Loucy (cell line): Measurements from ENCODE around the gene EFCAB5.

Experiments
- H2AFZ ChIP-seq: fragments of 200-600 bp; sonication (generic); 2 replicates; pipeline ENCODE4 v1.6.0; 2016; ENCODE audit warnings: antibody characterized with exemption, mild to moderate bottlenecking, low read length, moderate library complexity
- H3F3A ChIP-seq: fragments of 200-600 bp; 2 replicates; pipeline ENCODE4 v1.6.0; 2016; ENCODE audit warnings: antibody characterized with exemption, low read depth, mild to moderate bottlenecking
- H3K27me3 ChIP-seq: fragments of 200-600 bp; sonication (generic); 2 replicates; pipeline ENCODE4 v1.6.1; 2014; ENCODE audit warnings: low read length, mild to moderate bottlenecking; ENCODE audit not compliant: insufficient read depth, poor library complexity, severe bottlenecking
- H3K36me3 ChIP-seq: fragments of 200-600 bp; sonication (generic); 2 replicates; pipeline ENCODE4 v1.6.1; 2016; ENCODE audit warnings: low read length; ENCODE audit not compliant: insufficient read depth
- H3K4me1 ChIP-seq: fragments of 200-600 bp; sonication (generic); 2 replicates; pipeline ENCODE4 v1.5.1; 2014; ENCODE audit warnings: low read length, mild to moderate bottlenecking; ENCODE audit not compliant: insufficient read depth, poor library complexity, severe bottlenecking
- H3K4me2 ChIP-seq: fragments of 200-600 bp; sonication (generic); 2 replicates; pipeline ENCODE4 v1.6.0; 2014; ENCODE audit warnings: antibody characterized with exemption, low read length, low read depth, mild to moderate bottlenecking; ENCODE audit not compliant: poor library complexity, severe bottlenecking
- H3K4me3 ChIP-seq: fragments of 200-600 bp; sonication (generic); 2 replicates; pipeline ENCODE4 v1.5.1; 2014; ENCODE audit warnings: low read length, mild to moderate bottlenecking, mixed read lengths; ENCODE audit not compliant: poor library complexity, severe bottlenecking
- H3K79me2 ChIP-seq: fragments of 200-600 bp; sonication (generic); 2 replicates; pipeline ENCODE4 v1.6.1; 2014; ENCODE audit warnings: low read length; ENCODE audit not compliant: insufficient read depth
- H3K9ac ChIP-seq: fragments of 200-600 bp; sonication (generic); 2 replicates; pipeline ENCODE4 v1.6.0; 2014; ENCODE audit warnings: mild to moderate bottlenecking, low read depth, low read length, moderate library complexity; ENCODE audit not compliant: poor library complexity, severe bottlenecking
- H3K9me2 ChIP-seq: fragments of 200-600 bp; sonication (generic); replicated peaks from 2 replicates; pipeline ENCODE4 v1.6.1; 2016; ENCODE audit warnings: low read depth, low read length, mixed read lengths
- H3K9me3 ChIP-seq: fragments of 200-600 bp; sonication (generic); 2 replicates; pipeline ENCODE4 v1.6.1; 2014; ENCODE audit warnings: mild to moderate bottlenecking, antibody characterized with exemption, low read length, low read depth; ENCODE audit not compliant: insufficient read depth
- H4K20me1 ChIP-seq: fragments of 200-600 bp; sonication (generic); 2 replicates; pipeline ENCODE4 v1.6.0; 2014; ENCODE audit warnings: antibody characterized with exemption, low read length, mild to moderate bottlenecking; ENCODE audit not compliant: insufficient read depth, poor library complexity, severe bottlenecking
- CTCF ChIP-seq: fragments of 200-600 bp; sonication (generic); conservative IDR thresholded peaks from 2 replicates; pipeline ENCODE4 v1.5.1; 2014; ENCODE audit warnings: mild to moderate bottlenecking, antibody characterized with exemption, low read length
- EZH2phosphoT487 ChIP-seq: fragments of 200-600 bp; IDR thresholded peaks from 2 replicates; pipeline ENCODE4 v1.6.1; 2018; ENCODE audit warnings: antibody characterized with exemption, mild to moderate bottlenecking, moderate library complexity, borderline replicate concordance

EFCAB5 gene

GRCh38 chr17:29936724-29937123 lies 4.7 kb upstream of the EFCAB5 start:
- no peak overlapping the region for H3K4me3 ChIP-seq
- H4K20me1 ChIP-seq: no peaks in the 10 kb centered on the region
- no peaks in the 10 kb centered on the region for H3K36me3 ChIP-seq
- peaks cover 3% of the 10 kb centered on the region for H3K4me1 ChIP-seq
- TF ChIP-seq CTCF (no peak), EZH2phosphoT487 (no peak)
- no peaks in the 10 kb centered on the region for H3K9me2 ChIP-seq
- H3K79me2 ChIP-seq: no peaks in the 10 kb centered on the region
- no peaks in the 10 kb centered on the region for H3F3A ChIP-seq
- no peaks in the 10 kb centered on the region for H3K9me3 ChIP-seq
- H3K27me3 ChIP-seq: no peaks in the 10 kb centered on the region
- no peak overlapping the region for H3K9ac ChIP-seq
- no peak overlapping the region for H3K4me2 ChIP-seq
- H2AFZ ChIP-seq: no peak overlapping the region

- no peak overlapping the region for H3K4me3 ChIP-seq
- no peaks in the 10 kb centered on the region for H3K79me2 ChIP-seq
- H3K9me3 ChIP-seq: no peaks in the 10 kb centered on the region
- no peaks in the 10 kb centered on the region for H3K36me3 ChIP-seq
- H3K27me3 ChIP-seq: no peaks in the 10 kb centered on the region
- no peaks in the 10 kb centered on the region for H3F3A ChIP-seq
- H4K20me1 ChIP-seq: no peaks in the 10 kb centered on the region
- peaks cover 5% of the 10 kb centered on the region for H3K4me1 ChIP-seq
- TF ChIP-seq EZH2phosphoT487: no peak
- no peak for TF ChIP-seq CTCF
- no peak overlapping the region for H3K9ac ChIP-seq
- no peak overlapping the region for H3K4me2 ChIP-seq
- H2AFZ ChIP-seq: no peak overlapping the region
- H3K9me2 ChIP-seq: no peaks in the 10 kb centered on the region
These were observed 3.8 kb downstream of the EFCAB5 start for GRCh38 chr17:29945281-29945680.

- no peaks in the 10 kb centered on the region for H4K20me1 ChIP-seq
- H3F3A ChIP-seq: no peaks in the 10 kb centered on the region
- H3K9ac ChIP-seq: no peak overlapping the region
- no peaks in the 10 kb centered on the region for H3K27me3 ChIP-seq
- H2AFZ ChIP-seq: peak overlapping the region; percentile 47; the same call in 1 of the 2 replicates
- no peaks in the 10 kb centered on the region for H3K9me2 ChIP-seq
- H3K4me2 ChIP-seq: no peak overlapping the region
- no peaks in the 10 kb centered on the region for H3K79me2 ChIP-seq
- no peaks in the 10 kb centered on the region for H3K36me3 ChIP-seq
- peaks cover 5% of the 10 kb centered on the region for H3K4me1 ChIP-seq
- no peak overlapping the region for H3K4me3 ChIP-seq
- H3K9me3 ChIP-seq: no peaks in the 10 kb centered on the region
- no peak for TF ChIP-seq CTCF
- no peak for TF ChIP-seq EZH2phosphoT487
These were observed 7.2 kb downstream of the EFCAB5 start for GRCh38 chr17:29948448-29949215.
